Gastroesophageal sphincter (tissue), 4 donors: ENCODE results near the gene MUC5B. TPM values are rescaled to one million over a fixed set of nuclear protein-coding genes. Genes with fewer than 3 reads are reported as not detected.
"Not testable (repeated sequence)": the region's sequence is repeated elsewhere in the genome, so short reads cannot be mapped to it uniquely, and the experiment has no call there.

Experiments
- ATAC-seq: fragments of 150-250 bp; one replicate; pipeline ENCODE4 v1.9.1; 2016; ENCODE audit warnings: mild to moderate bottlenecking, moderate library complexity
- H3K27ac ChIP-seq, 4 donors: fragments of 200-600 bp; sonication (generic) in 3 of 4; 1 replicate in 3 of 4; 2 replicates in 1 of 4; pipeline ENCODE4 v1.5.1; 2016 to 2019
- H3K27me3 ChIP-seq: fragments of 200-600 bp; sonication (generic); one replicate; pipeline ENCODE4 v1.5.1; 2019
- H3K36me3 ChIP-seq, 2 donors: fragments of 200-600 bp; sonication (generic); one replicate each; pipeline ENCODE4 v1.5.1; 2019; ENCODE audit warnings: control low read depth in 1 of 2
- H3K4me1 ChIP-seq, 3 donors: fragments of 200-600 bp; sonication (generic); 1 replicate in 2 of 3; 2 replicates in 1 of 3; pipeline ENCODE4 v1.5.1; 2016 to 2019; ENCODE audit warnings: control low read depth in 2 of 3
- H3K4me3 ChIP-seq, 2 donors: fragments of 200-600 bp; sonication (generic); one replicate each; pipeline ENCODE4 v1.5.1; 2019; ENCODE audit warnings: mild to moderate bottlenecking in 1 of 2, moderate library complexity in 1 of 2
- H3K9me3 ChIP-seq, 3 donors: fragments of 200-600 bp; sonication (generic); one replicate each; pipeline ENCODE4 v1.5.1; 2017 to 2019; ENCODE audit warnings: control low read depth in 2 of 3
- CTCF ChIP-seq, 4 experiments: fragments of 200-600 bp in 2 of 4; fragments of 450-650 bp in 2 of 4; sonication (generic) in 1 of 4; IDR thresholded peaks; one replicate each; pipeline ENCODE4 v1.5.1; 2017 to 2019; ENCODE audit warnings: antibody characterized with exemption in 4 of 4, mild to moderate bottlenecking in 2 of 4, moderate library complexity in 2 of 4
- EP300 ChIP-seq: sonication (generic); formaldehyde crosslinking; IDR thresholded peaks from one replicate; pipeline ENCODE4 v1.6.1; 2017; ENCODE audit warnings: antibody characterized with exemption, mild to moderate bottlenecking
- POLR2A ChIP-seq, 2 donors: fragments of 450-650 bp; IDR thresholded peaks; one replicate each; pipeline ENCODE4 v1.6.1; 2017; ENCODE audit warnings: antibody characterized with exemption in 2 of 2, mild to moderate bottlenecking in 2 of 2, moderate library complexity in 1 of 2
- POLR2AphosphoS5 ChIP-seq: sonication (generic); formaldehyde crosslinking; IDR thresholded peaks from one replicate; pipeline ENCODE4 v1.6.1; 2017; ENCODE audit warnings: antibody characterized with exemption
- WGBS, 2 donors: methylation state at CpG; one replicate each; pipeline ENCODE4 v1.1.5; 2018; ENCODE audit warnings: low coverage in 1 of 2; 5-methylcytosine and 5-hydroxymethylcytosine counted together
- total RNA-seq, 4 donors: library from RNA; depleted of rRNA; stranded (reverse); fragments of >200 nt; gene quantifications; one replicate each; pipeline ENCODE4 v1.1.0, GENCODE V29; 2016

The MUC5B gene, protein sequence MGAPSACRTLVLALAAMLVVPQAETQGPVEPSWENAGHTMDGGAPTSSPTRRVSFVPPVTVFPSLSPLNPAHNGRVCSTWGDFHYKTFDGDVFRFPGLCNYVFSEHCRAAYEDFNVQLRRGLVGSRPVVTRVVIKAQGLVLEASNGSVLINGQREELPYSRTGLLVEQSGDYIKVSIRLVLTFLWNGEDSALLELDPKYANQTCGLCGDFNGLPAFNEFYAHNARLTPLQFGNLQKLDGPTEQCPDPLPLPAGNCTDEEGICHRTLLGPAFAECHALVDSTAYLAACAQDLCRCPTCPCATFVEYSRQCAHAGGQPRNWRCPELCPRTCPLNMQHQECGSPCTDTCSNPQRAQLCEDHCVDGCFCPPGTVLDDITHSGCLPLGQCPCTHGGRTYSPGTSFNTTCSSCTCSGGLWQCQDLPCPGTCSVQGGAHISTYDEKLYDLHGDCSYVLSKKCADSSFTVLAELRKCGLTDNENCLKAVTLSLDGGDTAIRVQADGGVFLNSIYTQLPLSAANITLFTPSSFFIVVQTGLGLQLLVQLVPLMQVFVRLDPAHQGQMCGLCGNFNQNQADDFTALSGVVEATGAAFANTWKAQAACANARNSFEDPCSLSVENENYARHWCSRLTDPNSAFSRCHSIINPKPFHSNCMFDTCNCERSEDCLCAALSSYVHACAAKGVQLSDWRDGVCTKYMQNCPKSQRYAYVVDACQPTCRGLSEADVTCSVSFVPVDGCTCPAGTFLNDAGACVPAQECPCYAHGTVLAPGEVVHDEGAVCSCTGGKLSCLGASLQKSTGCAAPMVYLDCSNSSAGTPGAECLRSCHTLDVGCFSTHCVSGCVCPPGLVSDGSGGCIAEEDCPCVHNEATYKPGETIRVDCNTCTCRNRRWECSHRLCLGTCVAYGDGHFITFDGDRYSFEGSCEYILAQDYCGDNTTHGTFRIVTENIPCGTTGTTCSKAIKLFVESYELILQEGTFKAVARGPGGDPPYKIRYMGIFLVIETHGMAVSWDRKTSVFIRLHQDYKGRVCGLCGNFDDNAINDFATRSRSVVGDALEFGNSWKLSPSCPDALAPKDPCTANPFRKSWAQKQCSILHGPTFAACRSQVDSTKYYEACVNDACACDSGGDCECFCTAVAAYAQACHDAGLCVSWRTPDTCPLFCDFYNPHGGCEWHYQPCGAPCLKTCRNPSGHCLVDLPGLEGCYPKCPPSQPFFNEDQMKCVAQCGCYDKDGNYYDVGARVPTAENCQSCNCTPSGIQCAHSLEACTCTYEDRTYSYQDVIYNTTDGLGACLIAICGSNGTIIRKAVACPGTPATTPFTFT (N-terminal part only)
- 100 to 1,000 TPM in 1 of 4 donors, 1 to 10 TPM in 1, under 1 TPM in 2; 0.13 to 199 (median 0.60) TPM for total RNA-seq

GRCh38 chr11:1222491-1223345 is at the start of gene MUC5B:
Gene MUC5B (plus strand): TSS chr11:1223066. CDS start chr11:1223124, 58 bp downstream.
- peaks cover 97% of the 10 kb centered on the region for H3K27me3 ChIP-seq
- H3K4me3 ChIP-seq = no peak within 1 kb of the TSS
- no peaks in the 10 kb centered on the region for H3K4me1 ChIP-seq
- H3K27ac ChIP-seq = no peak within 1 kb of the TSS
- no peaks in the 10 kb centered on the region for H3K36me3 ChIP-seq
- no CpG with 5 or more reads among the region's 36 CpGs for WGBS, 2 donors
- no peak for TF ChIP-seq POLR2A (IDR thresholded peaks at IDR 0.05)
- no peak for TF ChIP-seq EP300
- no peak for TF ChIP-seq POLR2AphosphoS5
- no peak for TF ChIP-seq CTCF (IDR thresholded peaks at IDR 0.05)
- no peaks in the 10 kb centered on the region for H3K9me3 ChIP-seq
- ATAC-seq = no peak

- peaks cover 39% of the 10 kb centered on the region for H3K27me3 ChIP-seq
- H3K27ac ChIP-seq, H3K4me3 ChIP-seq, ATAC-seq, H3K4me1 ChIP-seq, H3K9me3 ChIP-seq, H3K36me3 ChIP-seq: not testable (repeated sequence)
- 85 to 91% methylated on average over 3 of the region's 3 CpGs for WGBS, 2 donors
Measured at GRCh38 chr11:1173396-1173795, 49.5 kb upstream of the MUC5B start.

GRCh38 chr11:1174441-1175370 is 48.2 kb upstream of the MUC5B start:
- no peak overlapping the region for H3K27ac ChIP-seq
- 100% methylated on average over 1 to 2 of the region's 39 CpGs for WGBS, 2 donors
- no peaks in the 10 kb centered on the region for H3K36me3 ChIP-seq
- no peaks in the 10 kb centered on the region for H3K4me1 ChIP-seq
- H3K9me3 ChIP-seq = no peaks in the 10 kb centered on the region
- TF ChIP-seq POLR2A (IDR thresholded peaks at IDR 0.05) (no peak), CTCF (IDR thresholded peaks at IDR 0.05) (no peak)
- peaks cover 52% of the 10 kb centered on the region for H3K27me3 ChIP-seq
- ATAC-seq = no peak
- H3K4me3 ChIP-seq = no peak overlapping the region

- Histone ChIP-seq H3K27me3 (peaks cover 62% of the 10 kb centered on the region), H3K4me3 (no peak overlapping the region), H3K9me3 (no peaks in the 10 kb centered on the region), H3K36me3 (no peaks in the 10 kb centered on the region), H3K27ac (no peak overlapping the region), H3K4me1 (no peaks in the 10 kb centered on the region)
- 83 to 85% methylated on average over 13 to 17 of the region's 22 CpGs for WGBS, 2 donors
- TF ChIP-seq POLR2A (IDR thresholded peaks at IDR 0.05) (no peak), EP300 (no peak)
- ATAC-seq = no peak
Measured at GRCh38 chr11:1175461-1176223, 47.2 kb upstream of the MUC5B start.
